A172 (cell line): Measurements from ENCODE around the gene PITX1. TPM values are rescaled to one million over a fixed set of nuclear protein-coding genes. Genes with fewer than 3 reads are reported as not detected.
"Not testable (repeated sequence)": the region's sequence is repeated elsewhere in the genome, so short reads cannot be mapped to it uniquely, and the experiment has no call there.

Experiments
- DNase-seq: peaks from one replicate; pipeline ENCODE4 v3.0.0-alpha.2; 2015; ENCODE audit warnings: low spot score
- total RNA-seq: library from RNA; depleted of rRNA; stranded (reverse); fragments of >200 nt; shearing (Covaris generic); gene quantifications from 2 replicates; pipeline ENCODE4 v1.2.3, GENCODE V29; 2014

PITX1 gene
- total RNA-seq, 1 experiment from 2014 or later: 49.3 TPM

- no peak for DNase-seq
These were observed 23.3 kb downstream of the PITX1 start for GRCh38 chr5:135010502-135011354.

GRCh38 chr5:135009736-135010501 is 24.1 kb downstream of the PITX1 start:
- DNase-seq: no peak

- no peak for DNase-seq
These were observed 24.9 kb downstream of the PITX1 start for GRCh38 chr5:135008981-135009735.

- DNase-seq: no peak
These were observed 25.5 kb downstream of the PITX1 start for GRCh38 chr5:135008556-135008955.

GRCh38 chr5:135007749-135008363 is 26.2 kb downstream of the PITX1 start:
- no peak for DNase-seq

- DNase-seq: no peak
These were observed 26.7 kb downstream of the PITX1 start for GRCh38 chr5:135007305-135007704.

GRCh38 chr5:135005076-135005475 is 29.0 kb downstream of the PITX1 start:
- no peak for DNase-seq

GRCh38 chr5:135004376-135004775 is 29.7 kb downstream of the PITX1 start:
- no peak for DNase-seq

GRCh38 chr5:134998068-134998467 is 36.0 kb downstream of the PITX1 start:
- not testable (repeated sequence) for DNase-seq

- DNase-seq: no peak
These were observed 37.0 kb downstream of the PITX1 start for GRCh38 chr5:134997015-134997414.

- no peak for DNase-seq
These were observed 38.1 kb downstream of the PITX1 start for GRCh38 chr5:134995850-134996402.

- no peak for DNase-seq
These were observed 39.4 kb downstream of the PITX1 start for GRCh38 chr5:134994560-134995156.

GRCh38 chr5:134993161-134993560 is 40.9 kb downstream of the PITX1 start:
- DNase-seq: no peak

- DNase-seq: no peak
These were observed 41.9 kb downstream of the PITX1 start for GRCh38 chr5:134992148-134992547.

GRCh38 chr5:134990183-134990582 is 43.8 kb downstream of the PITX1 start:
- DNase-seq: not testable (repeated sequence)

- DNase-seq: no peak
These were observed 44.7 kb downstream of the PITX1 start for GRCh38 chr5:134989266-134989830.

GRCh38 chr5:134982230-134982629 is 51.8 kb downstream of the PITX1 start:
- DNase-seq: no peak

- DNase-seq: no peak
These were observed 54.6 kb downstream of the PITX1 start for GRCh38 chr5:134979416-134979815.
